K562 (cell line): ENCODE measurements around the gene APOBEC3A. TPM values are rescaled to one million over a fixed set of nuclear protein-coding genes. Genes with fewer than 3 reads are reported as not detected.

Source experiments
- ASH1L ChIP-seq: fragments of 450-650 bp; IDR thresholded peaks from 2 replicates; pipeline ENCODE4 v1.6.1; 2018; ENCODE audit warnings: borderline replicate concordance, mild to moderate bottlenecking, low read depth; ENCODE audit not compliant: partially characterized antibody
- DPF2 ChIP-seq: fragments of 450-650 bp; IDR thresholded peaks from 2 replicates; pipeline ENCODE4 v1.6.1; 2016
- ETV6 ChIP-seq, 3 experiments: fragments of 150-350 bp in 1 of 3; sonication (generic) in 1 of 3; formaldehyde crosslinking in 1 of 3; IDR thresholded peaks; 2 replicates each; pipeline versions ENCODE4 v1.6.1 to v1.8.0; 2014 to 2022; ENCODE audit warnings: borderline replicate concordance in 2 of 3, low read depth in 2 of 3, antibody characterized with exemption in 1 of 3, low read length in 1 of 3, mild to moderate bottlenecking in 1 of 3, missing genetic modification reagents in 1 of 3
- GTF2A2 ChIP-seq: IDR thresholded peaks from 2 replicates; pipeline ENCODE4 v1.6.1; 2016; ENCODE audit warnings: mild to moderate bottlenecking, missing genetic modification characterization, missing compliant biosample characterization
- ILF3 ChIP-seq: fragments of 450-650 bp; IDR thresholded peaks from 2 replicates; pipeline ENCODE4 v1.6.1; 2018; ENCODE audit warnings: antibody characterized with exemption, mild to moderate bottlenecking, moderate library complexity, borderline replicate concordance
- ILK ChIP-seq: fragments of 450-650 bp; IDR thresholded peaks from 2 replicates; pipeline ENCODE4 v1.6.1; 2016; ENCODE audit warnings: missing genetic modification characterization, low read depth, mild to moderate bottlenecking, missing compliant biosample characterization, moderate library complexity, borderline replicate concordance
- KAT2B ChIP-seq: IDR thresholded peaks from one replicate; pipeline ENCODE4 v1.6.1; 2012; ENCODE audit warnings: low read depth, mild to moderate bottlenecking, control low read depth, inconsistent platforms, low read length, moderate library complexity
- LEF1 ChIP-seq: fragments of 450-650 bp; IDR thresholded peaks from 2 replicates; pipeline ENCODE4 v1.6.1; 2016; ENCODE audit warnings: mild to moderate bottlenecking
- MEF2A ChIP-seq: IDR thresholded peaks from 2 replicates; pipeline ENCODE4 v1.6.1; 2011; ENCODE audit warnings: low read depth, mild to moderate bottlenecking, low read length, moderate library complexity; ENCODE audit not compliant: control insufficient read depth
- NFRKB ChIP-seq: fragments of 450-650 bp; IDR thresholded peaks from 2 replicates; pipeline ENCODE4 v1.6.1; 2016; ENCODE audit warnings: low read depth
- PRPF4 ChIP-seq: fragments of 200-400 bp; formaldehyde crosslinking; IDR thresholded peaks from one replicate; pipeline ENCODE4 v1.6.1; 2017; ENCODE audit warnings: low read length, low read depth, mild to moderate bottlenecking; ENCODE audit not compliant: insufficient read depth, poor library complexity, severe bottlenecking
- PTBP1 ChIP-seq: fragments of 200-400 bp; formaldehyde crosslinking; IDR thresholded peaks from 2 replicates; pipeline ENCODE4 v1.6.1; 2017; ENCODE audit warnings: low read depth, low read length
- PURB ChIP-seq: sonication (generic); formaldehyde crosslinking; IDR thresholded peaks from 2 replicates; pipeline ENCODE4 v1.9.0; 2021; ENCODE audit warnings: low read depth, mild to moderate bottlenecking, missing genetic modification reagents
- RBM22 ChIP-seq: fragments of 200-400 bp; formaldehyde crosslinking; IDR thresholded peaks from 2 replicates; pipeline ENCODE4 v1.6.1; 2018; ENCODE audit warnings: low read length, low read depth; ENCODE audit not compliant: poor library complexity, severe bottlenecking
- SREBF1 ChIP-seq: fragments of 150-350 bp; IDR thresholded peaks from 2 replicates; pipeline ENCODE4 v1.6.1; 2014; ENCODE audit warnings: antibody characterized with exemption, low read depth, low read length, borderline replicate concordance
- ZNF217 ChIP-seq: sonication (generic); formaldehyde crosslinking; IDR thresholded peaks from 2 replicates; pipeline ENCODE4 v1.8.0; 2022; ENCODE audit warnings: mild to moderate bottlenecking, missing genetic modification reagents
- ZNF431 ChIP-seq: sonication (generic); formaldehyde crosslinking; IDR thresholded peaks from 2 replicates; pipeline ENCODE4 v1.8.0; 2022; ENCODE audit warnings: mild to moderate bottlenecking, missing genetic modification reagents
- ZNF444 ChIP-seq: fragments of 250-450 bp; sonication (Bioruptor Pico); IDR thresholded peaks from 2 replicates; pipeline ENCODE4 v1.4.0; 2020; ENCODE audit warnings: mild to moderate bottlenecking, moderate library complexity
- polyA plus RNA-seq, 8 experiments: library from polyadenylated mRNA; depleted of rRNA in 4 of 8; stranded (reverse) in 5 of 8; unstranded in 3 of 8; fragments of >200 nt; fragmentation: Nextera tagmentation in 2 of 8; fragmentation: Illumina TruSeq in 1 of 8; extraction: Ambion mirVana in 2 of 8; extraction: Trizol in 1 of 8; gene quantifications; 2 replicates each; pipeline versions ENCODE4 v1.2.1 to v1.2.3, GENCODE V29; 2011 to 2014; ENCODE audit warnings: inconsistent platforms in 1 of 8, missing spikeins in 1 of 8
- total RNA-seq, 7 experiments: library from RNA; depleted of rRNA in 6 of 7; stranded (reverse); fragments of >200 nt in 6 of 7; fragmentation: Illumina TruSeq in 2 of 7; extraction: Trizol in 2 of 7; gene quantifications; 2 replicates each; pipeline versions ENCODE4 v1.2.1 to v1.2.3, GENCODE V29; 2011 to 2021; ENCODE audit warnings: low replicate concordance in 1 of 7
- TF ChIP-seq, protein P1 (sequence below): fragments of 250-450 bp; sonication (Bioruptor Pico); IDR thresholded peaks from 2 replicates; pipeline ENCODE4 v1.4.0; 2020; ENCODE audit warnings: mild to moderate bottlenecking
- TF ChIP-seq, protein P2 (sequence below), 2 experiments: IDR thresholded peaks; 2 replicates each; pipeline ENCODE4 v1.6.1; 2011; ENCODE audit warnings: borderline replicate concordance in 1 of 2, control low read depth in 1 of 2, low read depth in 1 of 2, low read length in 1 of 2, mild to moderate bottlenecking in 1 of 2, mixed read lengths in 1 of 2, moderate library complexity in 1 of 2; ENCODE audit not compliant: insufficient read depth in 1 of 2, insufficient read length in 1 of 2, poor library complexity in 1 of 2, severe bottlenecking in 1 of 2; ENCODE audit errors: extremely low read depth in 1 of 2
- TF ChIP-seq, protein P3 (sequence below), 2 experiments: IDR thresholded peaks; 2 replicates each; pipeline ENCODE4 v1.6.1; 2012; ENCODE audit warnings: improper control_type of control experiment in 2 of 2, low read depth in 2 of 2, low read length in 2 of 2, borderline replicate concordance in 1 of 2
- TF ChIP-seq, protein P4 (sequence below): fragments of 450-650 bp; IDR thresholded peaks from 2 replicates; pipeline ENCODE4 v1.6.1; 2014; ENCODE audit warnings: low read depth, mild to moderate bottlenecking, moderate library complexity, borderline replicate concordance

Gene APOBEC3A
- total and polyA plus RNA-seq, 9 of the 15 experiments (the other 6 are each of a cell fraction or from before 2014, with no cell fraction given): 0.04 TPM; not detected in 8

DNA sequence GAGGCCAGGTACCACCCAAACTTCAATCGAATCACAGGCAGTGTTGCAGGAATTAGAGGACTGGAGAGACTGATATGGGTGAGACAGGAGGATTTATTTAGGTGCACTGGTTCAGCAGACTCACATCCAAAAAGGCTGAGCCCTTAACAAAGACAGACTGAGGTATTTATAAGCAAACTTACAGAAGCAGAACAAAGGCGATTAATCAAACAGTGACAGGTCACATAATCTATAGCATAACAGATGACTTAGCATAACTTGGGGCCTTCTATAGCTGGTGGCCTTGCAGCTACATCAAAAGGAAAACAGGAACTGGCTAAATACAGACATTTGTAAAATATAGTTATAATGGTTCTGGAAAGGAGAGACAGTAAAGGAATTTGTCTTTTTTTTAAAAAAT lies 26.8 kb downstream of the APOBEC3A start (continued):
- TF ChIP-seq, protein P1, sequence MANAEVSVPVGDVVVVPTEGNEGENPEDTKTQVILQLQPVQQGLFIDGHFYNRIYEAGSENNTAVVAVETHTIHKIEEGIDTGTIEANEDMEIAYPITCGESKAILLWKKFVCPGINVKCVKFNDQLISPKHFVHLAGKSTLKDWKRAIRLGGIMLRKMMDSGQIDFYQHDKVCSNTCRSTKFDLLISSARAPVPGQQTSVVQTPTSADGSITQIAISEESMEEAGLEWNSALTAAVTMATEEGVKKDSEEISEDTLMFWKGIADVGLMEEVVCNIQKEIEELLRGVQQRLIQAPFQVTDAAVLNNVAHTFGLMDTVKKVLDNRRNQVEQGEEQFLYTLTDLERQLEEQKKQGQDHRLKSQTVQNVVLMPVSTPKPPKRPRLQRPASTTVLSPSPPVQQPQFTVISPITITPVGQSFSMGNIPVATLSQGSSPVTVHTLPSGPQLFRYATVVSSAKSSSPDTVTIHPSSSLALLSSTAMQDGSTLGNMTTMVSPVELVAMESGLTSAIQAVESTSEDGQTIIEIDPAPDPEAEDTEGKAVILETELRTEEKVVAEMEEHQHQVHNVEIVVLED (CRISPR knock-in tag): no peak
- TF ChIP-seq ILF3 (no peak), MEF2A (0 out of 2 replicates have a peak, but pooled peaks have one; percentile 22), ETV6 (IDR thresholded peaks at IDR 0.05; ENCODE audit: borderline replicate concordance in 1 of 2, low read depth in 2 of 2, low read length in 1 of 2) (no peak), ETV6 (CRISPR knock-in tag; IDR thresholded peaks at IDR 0.05; ENCODE audit: borderline replicate concordance) (no peak), RBM22 (no peak), GTF2A2 (no peak), PURB (no peak), DPF2 (peak; percentile 62), KAT2B (no peak), ZNF444 (CRISPR knock-in tag) (no peak), ZNF217 (CRISPR knock-in tag) (no peak), ILK (no peak), PRPF4 (no peak), ZNF431 (CRISPR knock-in tag) (no peak), SREBF1 (no peak), PTBP1 (no peak), LEF1 (0 out of 2 replicates have a peak, but pooled peaks have one; percentile 40), ASH1L (no peak), NFRKB (no peak)
- TF ChIP-seq, protein P2, sequence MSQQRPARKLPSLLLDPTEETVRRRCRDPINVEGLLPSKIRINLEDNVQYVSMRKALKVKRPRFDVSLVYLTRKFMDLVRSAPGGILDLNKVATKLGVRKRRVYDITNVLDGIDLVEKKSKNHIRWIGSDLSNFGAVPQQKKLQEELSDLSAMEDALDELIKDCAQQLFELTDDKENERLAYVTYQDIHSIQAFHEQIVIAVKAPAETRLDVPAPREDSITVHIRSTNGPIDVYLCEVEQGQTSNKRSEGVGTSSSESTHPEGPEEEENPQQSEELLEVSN (IDR thresholded peaks at IDR 0.05; ENCODE audit: borderline replicate concordance in 1 of 2, extremely low read depth in 1 of 2, insufficient read depth in 1 of 2, insufficient read length in 1 of 2, low read depth in 1 of 2, low read length in 1 of 2, poor library complexity in 1 of 2, severe bottlenecking in 1 of 2): no peak
- TF ChIP-seq, protein P3, sequence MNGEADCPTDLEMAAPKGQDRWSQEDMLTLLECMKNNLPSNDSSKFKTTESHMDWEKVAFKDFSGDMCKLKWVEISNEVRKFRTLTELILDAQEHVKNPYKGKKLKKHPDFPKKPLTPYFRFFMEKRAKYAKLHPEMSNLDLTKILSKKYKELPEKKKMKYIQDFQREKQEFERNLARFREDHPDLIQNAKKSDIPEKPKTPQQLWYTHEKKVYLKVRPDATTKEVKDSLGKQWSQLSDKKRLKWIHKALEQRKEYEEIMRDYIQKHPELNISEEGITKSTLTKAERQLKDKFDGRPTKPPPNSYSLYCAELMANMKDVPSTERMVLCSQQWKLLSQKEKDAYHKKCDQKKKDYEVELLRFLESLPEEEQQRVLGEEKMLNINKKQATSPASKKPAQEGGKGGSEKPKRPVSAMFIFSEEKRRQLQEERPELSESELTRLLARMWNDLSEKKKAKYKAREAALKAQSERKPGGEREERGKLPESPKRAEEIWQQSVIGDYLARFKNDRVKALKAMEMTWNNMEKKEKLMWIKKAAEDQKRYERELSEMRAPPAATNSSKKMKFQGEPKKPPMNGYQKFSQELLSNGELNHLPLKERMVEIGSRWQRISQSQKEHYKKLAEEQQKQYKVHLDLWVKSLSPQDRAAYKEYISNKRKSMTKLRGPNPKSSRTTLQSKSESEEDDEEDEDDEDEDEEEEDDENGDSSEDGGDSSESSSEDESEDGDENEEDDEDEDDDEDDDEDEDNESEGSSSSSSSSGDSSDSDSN (IDR thresholded peaks at IDR 0.05; ENCODE audit: borderline replicate concordance in 1 of 2, low read depth in 2 of 2, low read length in 2 of 2): no peak
- TF ChIP-seq, protein P4, sequence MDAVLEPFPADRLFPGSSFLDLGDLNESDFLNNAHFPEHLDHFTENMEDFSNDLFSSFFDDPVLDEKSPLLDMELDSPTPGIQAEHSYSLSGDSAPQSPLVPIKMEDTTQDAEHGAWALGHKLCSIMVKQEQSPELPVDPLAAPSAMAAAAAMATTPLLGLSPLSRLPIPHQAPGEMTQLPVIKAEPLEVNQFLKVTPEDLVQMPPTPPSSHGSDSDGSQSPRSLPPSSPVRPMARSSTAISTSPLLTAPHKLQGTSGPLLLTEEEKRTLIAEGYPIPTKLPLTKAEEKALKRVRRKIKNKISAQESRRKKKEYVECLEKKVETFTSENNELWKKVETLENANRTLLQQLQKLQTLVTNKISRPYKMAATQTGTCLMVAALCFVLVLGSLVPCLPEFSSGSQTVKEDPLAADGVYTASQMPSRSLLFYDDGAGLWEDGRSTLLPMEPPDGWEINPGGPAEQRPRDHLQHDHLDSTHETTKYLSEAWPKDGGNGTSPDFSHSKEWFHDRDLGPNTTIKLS: no peak
